Stimulated activated CD8-positive, alpha-beta memory T cell treated with anti-CD3 and anti-CD28 coated beads, Interleukin-2, amount 100 ng/mL, for 1 hour (primary cell): Measurements from ENCODE around the gene RCOR1.
"Not testable (repeated sequence)": the region's sequence is repeated elsewhere in the genome, so short reads cannot be mapped to it uniquely, and the experiment has no call there.

Experiments
- DNase-seq, 2 donors: peaks; one replicate each; pipeline ENCODE4 v3.0.0-alpha.2; 2020; ENCODE audit warnings: low read depth in 2 of 2

Gene RCOR1

DNA sequence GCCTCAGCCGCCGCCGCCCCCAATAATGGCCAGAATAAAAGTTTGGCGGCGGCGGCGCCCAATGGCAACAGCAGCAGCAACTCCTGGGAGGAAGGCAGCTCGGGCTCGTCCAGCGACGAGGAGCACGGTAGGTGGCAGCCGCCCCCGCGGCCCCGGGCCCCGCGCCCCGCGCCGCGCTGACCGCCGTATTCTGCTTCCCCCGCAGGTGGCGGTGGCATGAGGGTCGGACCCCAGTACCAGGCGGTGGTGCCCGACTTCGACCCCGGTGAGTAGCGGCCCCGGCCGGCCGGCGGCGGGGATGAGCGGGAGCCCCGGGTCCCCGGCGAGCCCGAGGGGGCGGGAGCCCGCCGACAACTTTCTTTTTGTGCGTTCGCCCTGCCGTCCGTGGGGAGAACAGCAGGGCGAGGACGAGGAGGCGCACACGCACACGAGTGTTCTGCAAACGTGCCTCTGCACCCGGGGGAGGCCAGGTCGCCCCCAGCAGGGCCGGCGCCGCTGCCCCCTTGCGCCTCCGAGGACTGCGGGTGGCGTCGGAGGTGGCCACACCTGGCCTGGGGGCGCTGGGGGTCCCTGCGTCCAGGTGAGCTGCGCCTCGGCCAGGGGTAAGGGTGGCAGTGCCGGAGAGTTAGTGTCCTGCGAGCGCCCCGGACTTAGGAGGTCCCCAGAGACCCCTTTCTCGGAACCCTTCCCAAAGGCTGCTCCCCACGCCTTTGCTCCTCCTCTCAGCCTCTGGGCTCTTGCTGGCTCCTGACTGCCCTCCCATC, 794 bp downstream of the RCOR1 start:
- peak in 1 of 2 donors; percentile 47 for DNase-seq

DNA sequence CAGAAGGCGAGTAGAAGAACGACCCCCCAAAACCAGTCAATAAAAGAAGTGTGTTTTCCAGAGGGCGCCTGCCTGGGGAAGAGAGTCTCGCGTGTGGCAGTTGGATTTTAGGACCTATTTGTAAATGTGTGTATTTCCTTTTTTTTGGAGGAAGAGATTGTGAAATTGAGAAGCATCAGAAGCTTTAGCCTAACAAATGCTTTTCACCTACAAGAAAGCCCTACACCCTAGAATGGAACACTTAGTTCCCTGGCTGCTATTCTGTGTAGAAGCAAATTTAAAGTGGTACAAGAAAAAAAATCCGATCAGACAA, 1.3 kb downstream of the RCOR1 start:
- no peak for DNase-seq

DNA sequence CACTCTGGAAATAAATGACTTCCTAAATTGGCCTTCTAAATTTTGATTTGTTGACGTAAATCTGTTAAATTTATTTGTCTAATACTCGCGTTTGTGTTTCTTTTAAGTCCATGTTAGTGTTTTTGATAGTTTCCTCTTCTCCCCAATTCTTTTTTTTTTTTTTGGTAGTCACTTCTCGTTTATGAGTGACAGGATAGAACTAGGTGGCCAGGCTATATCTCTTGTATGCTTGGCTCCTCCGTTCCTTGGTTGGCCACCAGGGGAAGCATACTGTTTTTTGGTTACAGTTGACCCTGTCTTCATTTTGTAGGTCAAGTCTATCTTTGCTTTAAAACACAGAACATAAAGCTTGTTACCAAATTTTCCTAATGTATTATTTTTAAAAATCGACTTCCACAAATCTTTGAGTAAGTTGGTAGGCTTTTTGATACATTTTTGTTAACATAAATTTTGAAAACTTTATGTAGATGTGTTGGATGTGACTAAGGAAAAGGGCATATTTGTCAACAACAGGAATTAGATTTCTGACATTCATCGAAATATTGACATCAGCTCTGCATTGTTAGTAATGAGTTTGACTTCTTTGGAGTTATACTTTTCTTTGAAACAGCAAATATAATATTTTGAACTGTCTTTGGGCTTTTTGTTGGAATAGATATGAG, 2.2 kb downstream of the RCOR1 start:
- peak in 1 of 2 donors; percentile 26 for DNase-seq

- DNase-seq: no peak
Measured at GRCh38 chr14:102601378-102601925, 9.0 kb downstream of the RCOR1 start.

- DNase-seq: no peak
Measured at GRCh38 chr14:102602421-102603292, 10.2 kb downstream of the RCOR1 start.

DNA sequence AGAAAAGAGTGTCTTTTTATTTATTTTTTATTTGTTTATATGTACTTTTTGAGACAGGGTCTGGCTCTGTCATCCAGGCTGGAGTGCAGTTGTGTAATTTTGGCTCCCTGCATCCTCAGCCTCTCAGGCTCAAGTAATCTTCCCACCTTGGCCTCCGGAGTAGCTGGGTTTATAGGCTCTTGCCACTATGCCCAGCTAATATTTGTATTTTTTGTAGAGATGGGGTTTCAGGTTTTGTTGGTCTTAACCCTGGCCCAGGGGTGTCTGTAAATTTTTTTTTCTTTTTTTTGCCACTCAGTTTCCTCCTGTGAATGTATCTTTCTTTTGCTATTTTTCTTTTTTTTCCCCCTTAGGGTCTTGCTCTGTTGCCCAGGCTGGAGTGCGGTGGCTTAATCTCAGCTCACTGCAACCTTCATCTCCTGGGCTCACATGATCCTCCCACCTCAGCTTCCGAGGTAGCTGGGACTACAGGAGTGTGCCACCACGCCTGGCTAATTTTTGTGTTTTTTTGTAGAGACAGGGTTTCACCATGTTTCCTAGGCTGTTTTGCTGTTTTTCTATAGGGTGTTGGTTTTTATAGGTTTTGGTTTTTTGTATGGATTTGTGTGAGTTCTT, 11.0 kb downstream of the RCOR1 start:
- no peak for DNase-seq

DNA sequence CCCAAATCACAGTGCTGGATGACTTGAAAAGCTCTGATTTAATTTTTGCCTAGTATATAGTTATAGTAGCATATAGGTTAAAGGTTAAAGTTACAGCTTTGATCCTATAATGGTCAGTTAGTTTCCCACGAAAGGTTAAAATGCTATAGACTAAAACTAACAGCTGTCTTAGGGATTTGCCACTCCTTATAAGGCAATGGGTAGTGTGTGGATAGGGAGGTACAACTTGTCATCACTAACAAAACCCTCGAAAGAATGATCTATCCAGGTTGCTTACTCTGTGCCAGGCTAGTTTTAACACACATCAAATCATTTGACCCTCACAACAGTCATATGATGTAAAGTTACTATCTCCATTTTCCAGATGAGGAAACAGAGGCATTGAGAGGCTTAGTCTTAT, 11.7 kb downstream of the RCOR1 start:
- DNase-seq: no peak

DNA sequence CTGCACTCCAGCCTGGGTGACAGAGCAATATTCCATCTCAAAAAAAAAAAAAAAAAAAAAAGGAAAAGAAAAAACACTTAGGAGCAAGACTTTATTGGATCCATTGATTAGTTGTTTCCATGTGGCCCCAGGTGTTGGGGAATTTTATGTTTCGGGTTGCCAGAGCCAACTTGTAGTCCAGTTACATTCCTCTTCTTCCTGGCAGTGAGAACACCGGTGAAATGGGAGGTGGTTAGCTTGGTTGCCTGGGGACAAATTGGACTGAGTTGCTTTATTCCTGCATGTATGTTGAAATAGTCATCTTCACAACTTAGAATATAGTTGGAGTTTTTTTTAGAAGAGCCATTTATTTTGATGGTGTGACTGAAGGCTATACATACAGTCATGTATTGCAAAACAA, 12.6 kb downstream of the RCOR1 start:
- no peak for DNase-seq

DNA sequence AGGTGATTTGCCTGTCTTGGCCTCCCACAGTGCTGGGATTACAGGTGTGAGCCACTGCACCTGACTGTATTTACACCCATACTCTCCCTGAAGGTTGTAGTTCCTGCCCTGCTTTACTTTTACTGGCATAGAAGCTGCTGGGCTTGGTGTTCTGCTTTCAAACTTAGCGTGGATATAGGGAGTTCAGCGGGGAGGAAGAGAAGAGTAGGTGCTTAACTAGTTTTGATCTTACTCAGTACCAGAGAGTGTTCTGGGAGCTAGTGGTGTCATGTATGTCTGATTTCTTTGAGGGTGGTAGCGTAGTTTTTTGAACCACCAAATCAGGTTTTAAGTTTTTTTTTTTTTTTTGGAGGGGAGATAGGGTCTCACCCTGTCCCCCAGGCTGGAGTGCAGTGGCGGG, 13.8 kb downstream of the RCOR1 start:
- no peak for DNase-seq

GRCh38 chr14:102608064-102608446, 15.6 kb downstream of the RCOR1 start:
- DNase-seq: no peak

DNA sequence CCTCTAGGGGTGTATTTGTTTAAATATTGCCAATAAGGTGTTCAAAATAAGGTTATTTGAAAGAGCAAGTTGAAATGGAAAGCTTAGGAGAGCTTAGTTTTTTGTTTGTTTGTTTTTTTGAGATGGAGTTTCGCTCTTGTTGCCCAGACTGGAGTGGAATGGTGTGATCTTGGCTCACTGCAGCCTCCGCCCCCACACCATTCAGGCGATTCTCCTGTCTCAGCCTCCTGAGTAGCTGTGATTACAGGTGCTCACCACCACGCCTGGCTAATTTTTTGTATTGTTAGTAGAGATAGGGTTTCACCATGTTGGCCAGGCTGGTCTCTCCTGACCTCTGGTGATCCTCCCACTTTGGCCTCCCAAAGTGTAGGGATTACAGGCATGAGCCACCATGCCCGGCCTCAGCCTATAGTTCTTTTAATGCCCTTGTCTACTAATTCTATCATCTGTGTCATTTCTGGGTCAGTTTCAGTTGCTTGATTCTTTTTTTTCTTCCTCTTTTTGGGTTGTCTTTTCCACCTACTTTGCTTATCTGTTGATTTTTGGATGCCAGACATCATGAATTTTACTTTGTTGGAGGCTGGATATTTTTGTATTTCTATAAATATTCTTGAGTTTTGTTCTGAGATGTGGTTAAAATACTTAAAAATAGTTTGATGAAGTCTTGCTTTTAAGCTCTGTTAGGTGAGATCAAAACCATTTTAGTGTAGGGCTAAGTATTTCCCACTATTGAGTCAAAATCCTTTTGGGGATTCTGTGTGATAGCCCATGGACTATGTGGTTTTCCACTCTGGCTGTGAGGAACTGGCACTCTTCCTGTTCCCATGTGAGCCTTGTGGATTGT, 18.7 kb downstream of the RCOR1 start:
- no peak for DNase-seq

DNA sequence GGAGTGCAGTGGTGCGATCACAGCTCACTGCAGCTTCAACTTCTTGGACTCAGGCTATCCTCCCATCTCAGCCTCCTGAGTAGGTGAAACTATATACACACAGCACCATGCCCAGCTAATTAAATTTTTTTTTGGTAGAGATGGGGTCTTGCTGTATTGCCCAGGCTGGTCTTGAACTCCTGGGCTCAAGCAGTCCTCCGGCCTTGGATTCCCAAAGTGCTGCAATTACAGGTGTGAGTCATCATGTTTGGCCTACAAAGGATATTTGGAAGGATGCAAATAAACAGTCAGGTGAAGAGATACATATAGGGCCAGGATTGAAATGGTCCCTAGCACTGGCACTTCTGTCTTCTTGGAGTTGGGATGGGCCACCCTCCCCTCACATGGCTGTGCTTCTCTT, 23.9 kb downstream of the RCOR1 start:
- no peak for DNase-seq

GRCh38 chr14:102616799-102617198, 24.4 kb downstream of the RCOR1 start:
- DNase-seq: no peak

- DNase-seq: not testable (repeated sequence)
Measured at GRCh38 chr14:102619012-102619411, 26.6 kb downstream of the RCOR1 start.

- DNase-seq: no peak
Measured at GRCh38 chr14:102620413-102620812, 28.0 kb downstream of the RCOR1 start.

- DNase-seq: no peak
Measured at GRCh38 chr14:102622262-102622885, 29.9 kb downstream of the RCOR1 start.

GRCh38 chr14:102624666-102625065, 32.2 kb downstream of the RCOR1 start:
- no peak for DNase-seq

DNA sequence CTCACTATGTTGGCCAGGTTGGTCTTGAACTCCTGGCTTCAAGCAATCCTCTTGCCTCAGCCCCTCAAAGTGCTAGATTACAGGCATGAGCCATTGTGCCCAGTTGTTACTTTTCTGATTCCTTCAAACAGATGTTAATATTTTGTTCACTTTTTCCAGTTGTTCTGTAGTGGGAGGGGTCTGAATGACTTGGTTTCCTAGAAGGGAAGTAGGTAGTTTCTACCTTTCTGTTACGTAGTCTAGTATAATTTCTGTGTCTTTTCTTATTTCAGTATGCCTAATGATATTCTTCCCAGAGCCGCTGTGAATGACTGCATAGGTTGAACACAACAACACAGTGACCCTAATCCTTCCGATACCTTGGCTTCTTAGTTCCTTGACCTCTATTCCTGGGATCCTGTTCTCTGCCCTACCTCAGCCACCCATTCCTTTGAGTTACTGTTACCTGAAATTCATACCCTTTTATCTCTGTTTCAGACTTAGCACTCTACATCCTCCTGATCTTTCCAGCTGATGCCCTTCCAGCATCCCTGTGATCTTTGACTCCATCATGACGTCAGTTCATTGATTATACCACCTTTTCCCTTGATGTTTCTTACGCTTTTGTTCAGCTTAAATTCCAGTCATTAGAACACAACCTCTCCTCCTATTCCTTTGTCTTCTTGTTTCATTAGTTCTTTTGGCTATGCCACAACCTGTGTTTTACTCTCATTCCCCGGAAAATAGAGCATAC, 33.3 kb downstream of the RCOR1 start:
- no peak for DNase-seq

DNA sequence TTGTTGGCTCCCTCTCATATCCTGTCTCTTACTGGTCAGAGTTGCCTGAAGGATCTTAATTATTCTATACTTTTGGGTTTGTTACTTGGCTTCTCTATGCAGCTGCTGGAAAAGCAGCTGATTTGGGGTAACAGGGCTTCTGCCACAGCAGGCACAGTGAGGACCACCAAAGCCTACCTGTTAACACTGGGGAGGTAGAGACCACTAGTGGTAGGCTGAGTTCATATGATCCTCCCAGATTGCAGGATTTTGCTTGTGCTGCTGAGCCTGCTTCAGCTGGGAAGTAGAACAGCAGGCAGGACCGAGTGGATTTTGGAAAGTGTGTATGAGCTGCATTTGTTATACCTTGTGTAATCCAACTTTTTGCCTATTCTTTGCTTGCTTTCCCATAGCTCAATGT, 34.1 kb downstream of the RCOR1 start:
- no peak for DNase-seq

- DNase-seq: no peak
Measured at GRCh38 chr14:102629011-102629444, 36.6 kb downstream of the RCOR1 start.
